Stimulated activated naive CD8-positive, alpha-beta T cell treated with anti-CD3 and anti-CD28 coated beads, Interleukin-15, Interleukin-2, amounts not matched to agents 100 U/mL and 50 U/mL, for 24 hours (primary cell): ENCODE measurements around the gene PMM1.
"Not testable (repeated sequence)": the region's sequence is repeated elsewhere in the genome, so short reads cannot be mapped to it uniquely, and the experiment has no call there.

Experiments used
- ATAC-seq: fragments of 150-1000 bp; cut with Tn5 transposase; one replicate; pipeline ENCODE4 v1.10.0; 2021
- DNase-seq: peaks from one replicate; pipeline ENCODE4 v3.0.0; 2021

Gene PMM1

DNA sequence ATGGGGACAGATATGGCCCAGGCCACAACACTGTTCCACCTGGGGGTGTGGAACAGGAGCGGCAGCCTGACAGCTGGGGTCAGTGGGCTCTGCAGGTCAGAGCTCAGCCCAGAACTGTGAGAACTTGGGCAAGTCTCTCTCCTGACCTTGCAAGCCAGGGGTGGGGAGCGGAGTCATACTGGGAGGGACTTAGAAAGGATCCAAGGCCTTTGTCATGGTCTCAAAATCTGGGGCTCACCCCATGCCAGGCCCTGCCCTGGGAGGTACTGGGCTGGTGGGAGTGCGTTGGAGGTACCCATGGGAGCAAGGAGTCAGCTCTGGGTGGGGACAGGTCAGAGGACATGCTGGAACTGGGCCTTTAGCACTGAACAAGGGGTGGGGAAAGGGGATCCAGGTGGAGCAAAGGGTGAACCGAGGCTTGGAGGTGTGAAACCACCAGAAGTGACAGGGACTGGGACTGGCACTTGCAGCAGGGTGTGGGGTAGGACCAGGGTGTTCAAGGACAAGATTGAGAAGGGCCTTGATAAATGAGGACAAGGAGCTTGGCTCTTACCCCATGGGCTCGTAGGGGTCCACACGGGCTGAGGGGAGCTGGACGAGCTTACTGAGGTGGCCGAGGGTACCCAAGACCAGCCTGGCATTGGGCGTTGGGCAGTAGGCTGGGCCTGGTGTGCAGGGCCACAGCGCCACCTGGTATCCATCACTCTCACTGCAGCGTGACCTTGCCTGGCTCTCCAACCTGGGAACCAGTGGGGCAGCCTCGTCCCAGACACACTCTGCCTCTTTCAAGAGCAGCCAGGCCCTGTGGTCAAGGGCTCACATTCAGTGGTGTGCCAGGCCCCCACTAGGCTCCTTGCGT lies 7.4 kb upstream of the PMM1 start:
- DNase-seq (peak; percentile 54), ATAC-seq (peak; percentile 62)

DNA sequence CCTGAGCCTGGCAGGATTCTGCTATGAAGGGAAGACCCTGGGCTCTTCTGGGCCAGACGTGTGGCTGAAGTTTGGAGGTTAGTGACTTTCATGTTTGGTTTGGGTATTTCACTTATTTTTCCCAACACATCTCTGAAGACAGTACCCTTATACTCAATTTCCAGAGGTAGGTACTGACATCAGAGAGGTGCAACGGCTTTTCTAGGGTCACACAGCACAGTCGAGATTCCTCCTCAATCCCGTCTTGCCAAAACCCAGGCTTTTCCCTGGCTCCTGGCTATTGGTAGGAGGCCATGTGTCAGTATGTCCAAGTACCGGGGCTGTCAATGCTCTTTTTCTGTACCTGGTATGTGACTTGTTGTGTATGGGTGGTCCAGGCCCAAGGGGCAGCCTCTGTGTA lies 6.1 kb upstream of the PMM1 start:
- ATAC-seq (no peak), DNase-seq (no peak)

DNA sequence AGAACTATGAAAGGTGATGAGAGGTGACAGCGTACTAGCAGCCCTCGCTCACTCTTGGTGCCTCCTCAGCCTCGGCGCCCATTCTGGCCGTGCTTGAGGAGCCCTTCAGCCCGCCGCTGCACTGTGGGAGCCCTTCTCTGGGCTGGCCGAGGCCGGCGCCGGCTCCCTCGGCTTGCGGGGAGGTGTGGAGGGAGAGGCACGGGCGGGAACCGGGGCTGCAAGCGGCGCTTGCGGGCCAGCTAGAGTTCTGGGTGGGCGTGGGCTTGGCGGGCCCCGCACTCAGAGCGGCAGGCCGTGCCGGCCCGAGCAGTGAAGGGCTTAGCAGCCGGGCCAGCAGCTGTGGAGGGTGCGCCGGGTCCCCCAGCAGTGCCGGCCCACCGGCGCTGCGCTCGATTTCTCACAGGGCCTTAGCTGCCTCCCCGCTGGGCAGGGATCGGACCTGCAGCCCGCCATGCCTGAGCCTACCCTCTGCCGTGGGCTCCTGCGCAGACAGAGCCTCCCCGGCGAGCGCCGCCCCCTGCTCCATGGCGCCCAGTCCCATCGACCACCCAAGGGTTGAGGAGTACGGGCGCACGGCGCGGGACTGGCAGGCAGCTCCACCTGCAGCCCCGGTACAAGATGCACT lies 3.8 kb upstream of the PMM1 start:
- not testable (repeated sequence) for DNase-seq, ATAC-seq

DNA sequence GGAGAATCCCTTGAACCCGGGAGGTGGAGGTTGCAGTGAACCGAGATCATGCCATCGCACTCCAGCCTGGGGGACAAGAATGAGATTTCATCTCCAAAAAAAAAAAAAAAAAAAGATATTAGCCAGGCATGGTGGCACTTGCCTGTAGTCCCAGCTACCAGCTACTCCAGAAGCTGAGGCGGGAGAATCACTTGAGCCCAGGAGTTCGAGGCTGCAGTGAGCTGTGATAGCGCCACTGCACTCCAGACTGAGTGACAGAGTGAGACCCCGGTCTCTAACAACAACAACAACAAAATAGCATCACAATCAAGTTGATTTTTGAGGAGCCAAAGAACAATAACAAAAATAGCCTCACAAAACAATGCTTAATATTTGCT lies 2.3 kb downstream of the PMM1 start:
- no peak for DNase-seq
- ATAC-seq = no peak

DNA sequence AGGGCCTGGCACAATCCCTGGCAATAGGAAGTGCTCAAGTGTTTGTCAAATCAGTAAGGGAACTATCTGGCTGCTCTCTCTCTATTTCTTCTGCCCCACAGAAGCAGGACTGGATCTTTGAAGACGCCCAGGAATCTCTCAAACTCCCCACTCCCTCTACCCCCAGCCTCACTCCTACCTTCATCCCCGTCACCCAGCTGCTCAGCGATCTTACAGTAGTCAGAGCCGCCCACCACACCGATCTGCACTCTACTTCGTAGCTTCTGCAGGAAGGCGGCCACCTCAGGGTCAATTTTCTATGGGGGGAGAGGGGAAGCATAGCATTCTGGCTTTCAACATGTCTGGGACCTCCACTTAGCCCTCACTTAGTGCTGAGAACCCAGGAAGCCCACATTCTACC lies 3.7 kb downstream of the PMM1 start:
- ATAC-seq = no peak
- DNase-seq = no peak

DNA sequence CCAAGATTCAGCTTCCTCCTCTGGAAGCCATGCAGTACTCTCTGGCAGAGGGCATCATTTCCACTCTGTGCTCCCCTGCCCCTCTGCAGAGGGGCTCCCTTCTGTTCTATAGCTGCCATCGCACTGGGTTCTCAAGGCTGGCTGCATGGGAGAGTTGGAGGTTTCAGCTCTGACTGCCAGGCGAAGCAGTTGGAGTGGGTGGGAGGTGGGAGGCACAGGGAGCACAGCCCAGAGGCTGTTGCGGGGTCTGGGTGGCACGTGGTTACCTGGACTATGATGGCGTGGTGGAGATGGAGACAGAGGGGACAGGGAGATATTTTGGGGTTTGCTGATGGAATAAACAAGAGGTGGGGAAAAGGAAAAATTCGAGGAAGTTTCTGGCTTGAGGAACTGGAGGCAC lies 4.8 kb downstream of the PMM1 start:
- ATAC-seq (no peak), DNase-seq (no peak)

DNA sequence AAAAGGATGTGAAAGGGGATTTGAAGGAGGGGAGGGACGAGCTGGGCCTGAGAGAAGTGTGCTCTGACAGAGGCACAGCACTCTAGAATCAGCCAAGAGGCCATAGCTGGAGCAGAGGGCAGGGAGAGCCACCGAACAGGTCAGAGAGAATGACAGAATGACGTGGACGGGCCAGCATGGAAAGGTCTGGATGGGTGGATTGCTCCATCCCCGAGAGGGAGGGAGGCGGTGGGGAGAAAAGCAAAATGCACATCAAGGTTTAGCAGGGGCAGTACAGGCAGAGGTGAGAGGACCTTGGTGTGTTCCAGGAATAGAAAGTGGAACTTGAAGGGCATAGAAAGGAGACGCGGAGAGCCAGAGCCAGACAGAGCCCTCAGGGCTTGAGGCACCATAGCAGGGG lies 6.9 kb downstream of the PMM1 start:
- no peak for DNase-seq
- no peak for ATAC-seq

DNA sequence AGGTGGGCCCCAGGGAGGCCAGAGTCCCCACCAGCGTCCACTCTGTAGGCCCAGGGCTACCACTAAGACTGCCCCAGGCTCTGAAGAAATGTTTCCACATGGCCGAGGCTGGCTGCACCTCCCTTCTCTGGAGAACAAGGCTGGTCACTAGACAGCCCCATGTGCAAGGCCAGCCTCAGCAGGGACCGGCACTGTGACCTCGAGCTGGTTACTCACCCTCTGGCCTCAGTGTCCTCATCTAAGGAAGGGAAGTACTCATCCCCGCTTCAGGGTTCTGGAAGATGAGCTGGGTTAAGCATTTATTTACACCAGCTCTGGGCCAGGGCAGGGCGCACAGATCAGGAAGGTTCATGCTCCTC lies 9.7 kb downstream of the PMM1 start:
- ATAC-seq (no peak), DNase-seq (no peak)

DNA sequence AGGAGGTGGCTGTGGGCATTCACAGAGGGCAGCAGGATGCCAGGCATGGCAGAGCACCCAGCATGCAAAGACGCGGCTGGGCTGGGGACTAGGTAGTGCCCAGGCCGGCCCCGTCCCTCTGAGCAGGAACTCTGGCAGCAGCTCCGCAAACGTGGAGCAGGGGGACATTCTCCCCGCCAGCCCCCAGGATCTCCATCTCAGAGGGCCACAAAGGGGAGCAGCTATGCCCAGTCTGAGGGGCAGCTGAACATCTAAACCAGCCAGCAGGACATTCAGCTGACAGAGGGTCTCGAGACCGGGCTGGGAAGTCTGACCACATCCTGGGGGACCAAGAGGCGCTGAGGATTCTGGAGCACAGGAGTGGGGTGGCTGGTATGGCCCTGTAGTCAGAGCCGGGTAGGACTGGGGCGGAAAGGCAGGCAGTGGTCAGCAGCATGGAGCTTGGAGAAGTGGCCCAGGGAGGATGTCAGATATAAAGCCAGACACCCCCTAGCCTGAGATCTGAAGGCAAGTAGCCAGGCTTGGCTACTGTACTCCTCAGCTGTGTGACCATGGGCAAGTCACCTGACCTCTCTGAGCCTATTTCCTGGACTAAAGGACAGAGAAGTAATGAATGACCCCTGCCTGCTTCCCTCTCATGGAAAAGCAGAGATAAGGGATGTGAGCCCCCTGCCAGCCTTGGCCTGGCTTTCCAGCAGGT lies 10.2 kb downstream of the PMM1 start:
- no peak for ATAC-seq
- DNase-seq = no peak

DNA sequence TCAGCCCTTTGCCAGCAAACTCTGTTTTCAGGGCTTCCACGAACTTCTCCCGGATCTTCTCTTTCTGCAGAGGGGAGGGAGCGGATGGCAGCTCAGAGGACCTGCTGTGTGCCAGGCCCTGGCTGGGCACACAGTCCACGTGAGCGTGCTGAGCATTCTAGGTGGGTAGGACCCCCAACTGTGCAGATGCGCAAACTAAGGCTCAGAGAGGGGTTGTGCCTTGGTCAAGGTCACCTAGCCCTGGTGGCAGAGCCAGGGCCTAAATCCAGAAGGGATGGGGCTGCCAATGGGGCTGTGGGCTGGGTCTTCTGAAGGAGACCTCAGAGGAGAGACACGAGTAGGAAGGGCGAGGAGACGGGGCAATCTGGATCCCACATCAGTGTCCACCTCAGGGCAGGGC lies 10.8 kb downstream of the PMM1 start:
- DNase-seq = no peak
- ATAC-seq = no peak

DNA sequence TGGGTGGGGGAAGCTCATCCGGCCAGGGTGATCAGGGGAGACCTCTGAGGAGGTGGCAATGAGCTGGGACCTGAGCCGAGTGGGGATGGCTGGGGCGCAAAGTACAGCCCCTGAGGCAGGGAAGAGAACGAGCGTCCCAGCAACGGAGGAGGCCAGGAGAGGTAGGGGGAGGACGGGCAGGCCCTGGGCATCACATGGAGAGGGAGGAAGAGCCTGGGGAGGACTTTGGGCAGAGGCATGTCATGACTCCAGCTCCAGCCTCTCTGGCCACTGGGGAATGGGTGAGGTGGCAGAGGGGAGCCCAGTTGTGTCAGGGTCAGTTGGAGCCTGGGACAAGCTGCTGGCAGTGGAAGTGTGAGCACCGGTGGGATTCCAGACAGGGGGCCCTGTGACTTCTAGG lies 11.5 kb downstream of the PMM1 start:
- no peak for DNase-seq

DNA sequence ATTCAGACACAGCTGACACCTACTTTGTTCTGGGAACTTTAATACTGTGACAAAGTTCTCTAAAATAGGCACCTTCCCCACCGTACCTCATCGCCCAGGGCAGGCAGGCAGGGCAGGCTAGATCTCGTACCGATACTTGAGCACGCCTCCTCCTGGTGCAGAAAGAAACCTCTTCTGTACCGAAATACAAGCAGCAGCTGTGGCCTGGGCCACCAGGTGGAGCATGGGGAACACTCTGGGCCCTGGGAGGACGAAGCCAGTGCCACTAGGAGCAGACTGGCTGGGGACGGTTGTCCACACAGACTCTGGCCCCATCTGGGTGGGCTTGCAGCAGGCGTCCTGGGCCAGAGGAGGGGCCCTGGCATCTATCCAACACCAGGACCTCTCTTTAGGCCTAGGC lies 12.8 kb downstream of the PMM1 start:
- peak; percentile 46 for DNase-seq
- ATAC-seq = peak; percentile 69

More for the DNA sequence above, 11.5 kb downstream of the PMM1 start:
- no peak for ATAC-seq

DNA sequence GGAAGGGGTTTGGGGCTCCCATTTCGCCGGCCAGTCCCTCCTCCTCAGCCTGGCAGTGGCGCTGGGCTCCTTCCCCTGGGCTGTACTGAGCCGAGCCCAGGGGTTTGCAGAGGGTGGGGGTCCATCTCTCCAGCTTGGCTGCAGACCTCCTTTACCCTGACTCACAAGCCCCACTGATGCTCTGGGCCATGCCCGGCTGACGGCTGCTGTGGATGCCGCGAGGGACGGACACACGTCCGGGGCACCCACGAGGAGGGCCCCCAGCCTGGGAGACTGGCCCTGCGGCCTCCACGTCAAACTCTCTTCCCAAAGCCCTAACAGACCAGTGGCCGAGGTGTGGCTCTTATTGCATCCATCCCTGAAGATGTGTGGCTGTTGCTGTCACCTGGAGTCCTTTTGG lies 14.1 kb downstream of the PMM1 start:
- ATAC-seq (no peak), DNase-seq (no peak)

DNA sequence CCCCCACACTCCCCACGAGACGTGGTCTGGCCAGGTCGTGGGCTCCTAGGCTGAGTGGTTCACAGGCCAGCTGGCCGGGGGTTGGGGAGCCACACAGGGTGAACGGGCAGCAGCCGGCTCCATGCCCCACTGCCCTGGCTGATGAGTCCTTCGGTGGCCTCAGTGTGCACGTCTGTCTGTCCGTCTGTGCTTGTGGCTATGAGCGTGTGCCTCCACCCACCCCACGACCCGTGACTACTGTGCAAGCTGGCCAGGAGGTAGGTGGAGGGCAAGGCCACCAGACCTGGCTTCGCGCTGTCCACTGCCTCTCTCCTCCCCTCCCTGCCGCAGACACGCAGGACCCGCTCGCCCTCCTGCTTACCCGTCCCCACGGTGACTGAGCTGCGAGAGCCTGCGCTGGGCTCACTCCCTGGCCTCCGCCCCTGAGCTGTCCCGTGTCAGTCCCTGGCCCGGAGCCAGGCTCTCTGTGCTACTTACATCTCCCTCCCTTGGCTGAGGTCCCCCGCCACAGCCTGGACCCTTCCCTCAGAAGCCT lies 14.7 kb downstream of the PMM1 start:
- ATAC-seq = peak; percentile 19
- no peak for DNase-seq

DNA sequence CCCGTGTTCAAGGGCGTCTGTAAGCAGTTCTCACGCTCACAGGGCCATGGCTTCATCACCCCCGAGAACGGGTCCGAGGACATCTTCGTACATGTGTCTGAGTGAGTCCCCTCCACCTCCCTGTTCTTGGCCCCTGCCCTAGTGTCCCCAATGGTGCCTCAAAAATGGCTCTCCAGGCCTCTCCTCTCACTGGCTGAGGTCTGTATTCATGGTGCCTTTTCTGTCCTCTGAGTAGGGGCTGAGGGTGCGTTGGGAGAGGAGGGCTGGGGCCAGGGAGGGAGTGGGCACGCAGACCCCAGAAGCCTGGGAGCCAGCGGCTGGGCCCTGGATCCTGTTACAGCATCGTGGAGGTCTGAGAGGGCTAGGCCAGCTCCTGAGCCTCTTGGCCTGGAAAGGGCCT lies 16.0 kb downstream of the PMM1 start:
- no peak for ATAC-seq
- DNase-seq = no peak

DNA sequence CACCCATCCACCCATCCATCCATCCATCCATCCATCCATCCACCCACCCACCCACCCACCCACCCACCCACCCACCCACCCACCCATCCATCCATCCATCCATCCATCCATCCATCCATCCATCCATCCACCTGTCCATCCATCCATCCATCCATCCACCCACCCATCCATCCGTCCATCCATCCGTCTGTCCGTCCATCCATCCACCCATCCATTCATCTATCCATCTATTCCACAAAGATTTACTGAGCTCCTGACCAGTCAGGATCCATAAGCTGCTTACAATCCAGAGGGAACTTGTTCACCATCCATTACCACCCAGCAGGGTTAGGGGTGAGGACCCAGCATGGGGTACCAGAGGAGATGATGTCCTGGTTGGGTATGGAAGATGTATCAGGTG lies 17.3 kb downstream of the PMM1 start:
- ATAC-seq = not testable (repeated sequence)

DNA sequence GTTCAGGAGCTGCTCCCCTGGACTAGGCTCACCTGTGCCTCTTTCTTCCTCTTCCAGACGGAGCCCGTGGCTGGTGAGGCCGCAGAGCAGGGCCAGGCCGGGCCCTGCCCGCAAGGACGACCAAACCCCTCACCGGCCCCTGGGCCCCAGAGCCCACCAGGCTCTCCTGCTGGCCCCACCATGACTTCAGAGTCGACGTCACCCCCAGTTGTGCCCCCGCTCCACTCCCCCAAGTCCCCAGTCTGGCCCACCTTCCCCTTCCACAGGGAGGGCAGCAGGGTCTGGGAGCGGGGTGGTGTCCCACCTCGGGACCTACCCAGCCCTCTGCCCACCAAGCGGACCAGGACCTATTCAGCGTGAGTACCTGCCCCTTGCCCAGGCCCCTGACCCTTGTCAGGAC lies 17.9 kb downstream of the PMM1 start:
- ATAC-seq (no peak), DNase-seq (no peak)

More for the DNA sequence above, 17.3 kb downstream of the PMM1 start:
- DNase-seq = not testable (repeated sequence)

DNA sequence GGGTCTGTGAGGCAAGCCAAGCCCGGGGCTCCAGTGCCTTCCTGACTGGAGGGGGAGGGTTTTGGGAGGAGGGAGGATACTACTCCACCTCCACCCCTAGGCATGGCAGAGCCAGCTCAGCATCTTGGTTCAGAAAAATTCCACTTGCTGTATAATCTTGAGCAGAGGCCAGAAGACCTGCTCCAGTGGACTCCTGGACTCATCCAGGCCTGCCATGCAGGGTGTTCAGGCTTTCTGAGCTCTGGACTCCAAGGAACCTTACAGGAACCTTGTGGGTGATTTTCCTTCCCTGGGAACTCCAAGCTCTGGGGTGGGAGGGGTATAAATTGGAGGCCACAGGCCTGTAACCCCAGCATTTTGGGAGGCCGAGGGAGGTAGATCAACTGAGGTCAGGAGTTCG lies 19.4 kb downstream of the PMM1 start:
- ATAC-seq (no peak), DNase-seq (no peak)

DNA sequence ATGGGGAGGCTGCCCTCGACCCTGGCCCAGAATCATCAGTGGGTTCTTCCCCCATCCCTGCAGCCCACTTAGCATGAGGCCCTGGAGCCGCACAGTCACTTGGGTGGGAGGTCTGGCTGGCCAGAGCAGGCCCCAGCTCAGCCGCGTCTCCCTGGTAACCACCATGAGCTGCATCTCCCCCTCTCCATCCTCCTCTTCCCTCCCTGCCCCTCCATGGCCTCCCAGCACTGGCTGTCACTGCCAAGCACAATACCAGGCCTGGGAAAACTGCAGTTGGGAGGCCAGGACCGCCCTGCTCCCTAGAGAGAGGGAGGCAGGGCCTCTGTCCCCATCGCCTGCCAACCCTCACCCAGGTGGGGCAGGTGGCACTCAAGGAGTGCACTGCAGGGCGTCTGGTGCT lies 20.8 kb downstream of the PMM1 start:
- ATAC-seq = no peak

DNA sequence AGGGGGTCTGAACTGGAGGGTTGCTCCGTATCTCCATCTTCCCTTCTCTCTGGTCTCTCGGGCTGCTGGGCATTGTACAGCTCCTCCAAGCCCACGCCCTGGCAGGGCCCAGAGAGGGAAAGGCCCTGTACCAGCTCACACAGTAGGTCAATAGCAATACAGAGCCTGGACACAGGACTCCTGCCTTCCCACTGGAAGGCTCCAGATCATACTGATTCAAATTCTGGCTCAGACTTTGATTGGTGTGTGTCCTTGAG lies 22.2 kb downstream of the PMM1 start:
- no peak for ATAC-seq

More for the DNA sequence above, 20.8 kb downstream of the PMM1 start:
- no peak for DNase-seq

DNA sequence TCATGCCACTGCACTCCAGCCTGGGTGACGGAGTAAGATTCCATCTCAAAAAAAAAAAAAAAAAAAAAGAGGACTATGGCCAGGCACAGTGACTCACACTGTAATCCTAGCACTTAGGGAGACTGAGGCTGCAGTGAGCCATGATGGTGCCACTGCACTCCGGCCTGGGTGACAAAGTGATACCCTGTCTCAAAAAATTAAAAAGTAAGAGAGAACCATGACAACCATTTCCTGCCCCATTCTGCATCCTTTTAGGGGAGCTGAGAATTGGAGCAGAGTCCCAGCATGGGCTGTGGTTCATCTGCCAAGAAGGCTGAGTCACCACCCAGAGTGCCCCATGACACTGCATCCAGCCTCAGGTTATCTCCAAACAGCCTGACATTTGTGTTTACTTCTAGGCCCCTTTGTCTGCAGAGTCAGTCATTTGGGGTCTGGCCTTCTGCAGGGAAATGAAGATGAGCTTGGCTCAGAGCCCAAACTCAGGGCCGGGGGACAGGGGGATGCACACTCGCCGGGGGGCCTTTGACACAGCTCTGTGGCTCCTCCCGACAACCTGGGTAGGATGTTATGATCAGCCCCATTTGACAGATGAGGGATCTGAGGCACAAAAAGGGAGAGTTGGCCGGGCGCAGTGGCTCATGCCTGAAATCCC lies 24.1 kb downstream of the PMM1 start:
- DNase-seq = peak; percentile 38
- peak; percentile 87 for ATAC-seq

More for the DNA sequence above, 22.2 kb downstream of the PMM1 start:
- DNase-seq = no peak

DNA sequence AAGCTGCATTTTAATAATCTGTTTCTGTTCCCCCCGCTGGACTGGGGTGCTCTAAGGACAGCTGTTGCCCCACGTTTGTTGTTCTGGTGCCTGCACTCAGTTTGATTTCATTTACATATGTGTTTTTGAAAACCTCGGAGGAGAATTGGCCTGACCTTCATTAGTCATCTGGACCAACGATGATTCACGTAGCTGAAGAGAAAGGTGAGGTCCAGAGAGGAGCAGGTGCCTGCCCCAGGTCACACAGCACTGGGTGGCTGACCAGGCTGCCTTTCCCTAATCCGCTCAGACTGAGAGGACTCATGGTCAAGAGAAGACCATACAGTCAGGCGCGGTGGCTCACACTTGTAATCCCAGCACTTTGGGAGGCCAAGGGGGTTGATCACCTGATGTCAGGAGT lies 25.1 kb downstream of the PMM1 start:
- DNase-seq = no peak
- no peak for ATAC-seq
